Measurements from ENCODE around the gene PADI4. TPM values are rescaled to one million over a fixed set of nuclear protein-coding genes. Genes with fewer than 3 reads are reported as not detected.

Gene PADI4
- polyA plus RNA-seq, 1 experiment = not detected

DNA sequence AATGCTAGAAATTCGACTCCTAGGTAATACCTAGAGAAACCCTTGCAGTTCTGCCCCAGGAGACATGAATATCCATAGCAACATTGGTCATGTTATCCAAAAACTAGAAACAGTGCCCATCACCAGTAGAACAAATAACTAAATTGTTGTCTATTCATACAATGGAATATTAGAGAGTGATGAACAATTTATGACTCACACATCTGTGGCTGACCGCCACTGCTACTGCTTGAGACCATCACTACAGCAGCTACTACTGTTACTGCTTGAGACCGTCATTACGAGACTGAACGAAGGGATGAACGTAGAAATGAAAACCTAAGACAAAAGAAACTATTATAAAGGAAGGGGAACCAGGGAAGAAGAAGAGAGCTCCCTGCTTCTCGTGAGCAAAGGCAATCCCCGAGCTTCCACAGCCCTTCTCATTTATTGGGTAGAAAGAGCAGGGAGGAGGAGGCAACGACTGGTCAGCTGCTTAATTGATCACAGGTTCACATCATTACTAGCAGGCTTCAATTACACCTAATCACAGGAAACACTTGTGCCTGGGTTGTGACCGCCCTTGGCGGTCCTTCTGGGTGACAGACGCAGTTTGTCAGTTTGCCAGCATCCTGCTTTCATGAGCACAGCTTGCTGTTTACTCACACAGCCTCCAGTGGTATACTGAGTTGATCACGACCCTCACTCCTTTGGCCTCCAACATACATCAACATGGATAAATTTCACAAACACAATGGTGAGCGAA lies 14.1 kb upstream of the PADI4 start:
- H3K27me3 ChIP-seq (ENCODE audit: control insufficient read depth, insufficient read depth, low read length) = peaks cover 30% of the 10 kb centered on the region
- ChIA-PET CTCF (interaction anchor here (1.3 kb wide), 1 partner anchor 20 kb away, joined by 4 read pairs; no protein-coding TSS in a partner anchor), POLR2A (no interaction called here)
- TF ChIP-seq, protein P1, sequence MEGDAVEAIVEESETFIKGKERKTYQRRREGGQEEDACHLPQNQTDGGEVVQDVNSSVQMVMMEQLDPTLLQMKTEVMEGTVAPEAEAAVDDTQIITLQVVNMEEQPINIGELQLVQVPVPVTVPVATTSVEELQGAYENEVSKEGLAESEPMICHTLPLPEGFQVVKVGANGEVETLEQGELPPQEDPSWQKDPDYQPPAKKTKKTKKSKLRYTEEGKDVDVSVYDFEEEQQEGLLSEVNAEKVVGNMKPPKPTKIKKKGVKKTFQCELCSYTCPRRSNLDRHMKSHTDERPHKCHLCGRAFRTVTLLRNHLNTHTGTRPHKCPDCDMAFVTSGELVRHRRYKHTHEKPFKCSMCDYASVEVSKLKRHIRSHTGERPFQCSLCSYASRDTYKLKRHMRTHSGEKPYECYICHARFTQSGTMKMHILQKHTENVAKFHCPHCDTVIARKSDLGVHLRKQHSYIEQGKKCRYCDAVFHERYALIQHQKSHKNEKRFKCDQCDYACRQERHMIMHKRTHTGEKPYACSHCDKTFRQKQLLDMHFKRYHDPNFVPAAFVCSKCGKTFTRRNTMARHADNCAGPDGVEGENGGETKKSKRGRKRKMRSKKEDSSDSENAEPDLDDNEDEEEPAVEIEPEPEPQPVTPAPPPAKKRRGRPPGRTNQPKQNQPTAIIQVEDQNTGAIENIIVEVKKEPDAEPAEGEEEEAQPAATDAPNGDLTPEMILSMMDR (IDR thresholded peaks at IDR 0.05; ENCODE audit: low read depth, low read length) = no peak
- H3K27ac ChIP-seq (ENCODE audit: low read depth, low read length) = no peak overlapping the region
- no peaks in the 10 kb centered on the region for H3K9me3 ChIP-seq (ENCODE audit: control insufficient read depth, insufficient read depth, low read length)
- H3K4me3 ChIP-seq (ENCODE audit: low read depth, low read length) = no peak overlapping the region
- DNase-seq (ENCODE audit: low read depth, low spot score) = no peak

DNA sequence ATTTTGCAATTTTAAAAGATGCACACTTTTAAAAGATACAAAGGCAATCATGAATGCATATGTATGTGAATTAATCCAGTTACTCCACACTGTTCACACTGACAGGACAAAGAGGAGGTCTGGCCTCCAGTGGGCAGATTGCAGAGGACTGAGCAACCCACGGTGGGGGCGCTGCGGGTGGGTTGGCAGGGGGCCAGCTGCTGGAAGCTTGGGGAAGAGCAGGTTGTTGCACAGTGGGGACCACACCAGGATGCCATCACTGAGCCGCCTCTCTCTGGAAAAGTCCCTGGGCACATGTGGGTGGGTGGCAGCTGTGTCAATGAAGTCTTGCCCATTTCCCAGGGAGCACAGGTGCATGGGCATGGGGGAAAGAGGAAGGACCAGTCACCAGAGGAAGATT lies 12.7 kb upstream of the PADI4 start:
- ChIA-PET CTCF (no interaction called here), POLR2A (no interaction called here)
- peaks cover 31% of the 10 kb centered on the region for H3K27me3 ChIP-seq (ENCODE audit: control insufficient read depth, insufficient read depth, low read length)
- TF ChIP-seq, protein P1 (IDR thresholded peaks at IDR 0.05; ENCODE audit: low read depth, low read length) = no peak
- H3K9me3 ChIP-seq (ENCODE audit: control insufficient read depth, insufficient read depth, low read length) = no peaks in the 10 kb centered on the region
- no peak overlapping the region for H3K27ac ChIP-seq (ENCODE audit: low read depth, low read length)
- no peak for DNase-seq (ENCODE audit: low read depth, low spot score)
- no peak overlapping the region for H3K4me3 ChIP-seq (ENCODE audit: low read depth, low read length)

DNA sequence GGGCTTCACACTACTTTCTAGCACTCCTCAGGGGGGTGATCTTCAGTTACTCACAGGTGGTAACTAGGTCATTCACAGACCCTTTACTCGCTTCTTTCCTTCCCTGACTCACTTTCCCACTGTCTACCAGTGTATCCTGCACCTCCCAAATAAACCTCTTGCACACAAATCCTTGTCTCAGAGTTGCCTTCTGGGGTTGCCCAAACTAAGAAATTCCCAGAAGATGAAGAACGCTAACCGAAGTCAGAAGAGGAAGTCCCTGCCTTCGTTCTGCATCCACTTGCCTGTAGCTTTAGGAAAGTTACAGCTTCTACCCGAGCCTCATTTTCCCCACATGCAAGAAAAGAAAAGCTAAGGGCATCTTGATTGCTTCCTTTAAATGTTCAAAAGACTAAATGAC lies 11.9 kb upstream of the PADI4 start:
- DNase-seq (ENCODE audit: low read depth, low spot score) = no peak
- POLR2A ChIA-PET = no interaction called here
- H3K9me3 ChIP-seq (ENCODE audit: control insufficient read depth, insufficient read depth, low read length) = peaks cover 3% of the 10 kb centered on the region; the same call in 1 of the 2 replicates

DNA sequence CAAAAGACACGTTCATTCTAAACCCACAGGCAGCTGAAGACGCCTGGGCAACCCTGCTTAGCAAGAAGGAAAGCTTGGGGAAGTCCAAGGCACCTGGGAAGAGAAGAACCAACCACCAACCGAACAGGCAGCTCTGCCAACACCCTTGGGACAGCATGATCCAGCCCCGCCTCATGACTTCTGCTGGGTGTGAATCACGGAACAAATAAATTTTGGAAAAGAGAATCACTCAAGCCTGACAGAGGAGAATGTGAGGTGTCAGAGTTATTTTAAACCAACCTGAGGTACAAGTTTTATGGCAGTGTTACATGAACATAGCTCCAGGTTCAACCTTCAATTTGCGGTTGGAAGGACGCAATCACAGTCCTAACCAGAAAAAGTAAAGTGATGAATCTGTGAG lies 10.0 kb upstream of the PADI4 start:
- Histone ChIP-seq H3K27ac (ENCODE audit: low read depth, low read length) (no peak overlapping the region), H3K4me3 (ENCODE audit: low read depth, low read length) (no peak overlapping the region), H3K9me3 (ENCODE audit: control insufficient read depth, insufficient read depth, low read length) (peaks cover 19% of the 10 kb centered on the region), H3K27me3 (ENCODE audit: control insufficient read depth, insufficient read depth, low read length) (peaks cover 23% of the 10 kb centered on the region)
- TF ChIP-seq, protein P1 (IDR thresholded peaks at IDR 0.05; ENCODE audit: low read depth, low read length) = no peak
- ChIA-PET POLR2A (no interaction called here), CTCF (no interaction called here)
- DNase-seq (ENCODE audit: low read depth, low spot score) = no peak

More for the DNA sequence above, 11.9 kb upstream of the PADI4 start:
- Histone ChIP-seq H3K27ac (ENCODE audit: low read depth, low read length) (no peak overlapping the region), H3K4me3 (ENCODE audit: low read depth, low read length) (no peak overlapping the region), H3K27me3 (ENCODE audit: control insufficient read depth, insufficient read depth, low read length) (peaks cover 27% of the 10 kb centered on the region)
- TF ChIP-seq, protein P1 (IDR thresholded peaks at IDR 0.05; ENCODE audit: low read depth, low read length) = no peak
- CTCF ChIA-PET = no interaction called here

DNA sequence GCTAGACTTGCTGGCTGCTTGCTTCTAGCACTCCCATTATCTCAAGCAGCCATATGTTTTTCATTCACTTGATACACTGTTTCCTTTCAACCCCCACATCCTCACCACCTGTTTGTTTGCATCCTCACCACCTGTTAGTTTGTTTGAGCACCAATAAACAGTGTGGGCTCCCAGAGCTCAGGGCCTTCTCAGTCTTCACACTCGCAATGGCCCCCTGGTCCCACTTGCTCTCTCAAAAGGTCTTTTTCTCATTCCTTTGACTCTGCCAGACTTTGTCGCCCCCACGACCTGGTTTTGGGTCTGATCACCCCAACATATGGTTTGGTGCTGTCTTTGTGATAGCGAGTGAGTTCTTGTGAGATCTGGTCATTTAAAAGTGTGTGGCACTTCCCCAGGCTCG lies 6.2 kb upstream of the PADI4 start:
- POLR2A ChIA-PET = no interaction called here
- CTCF ChIA-PET = no interaction called here
- peaks cover 19% of the 10 kb centered on the region for H3K9me3 ChIP-seq (ENCODE audit: control insufficient read depth, insufficient read depth, low read length)
- peaks cover 26% of the 10 kb centered on the region for H3K27me3 ChIP-seq (ENCODE audit: control insufficient read depth, insufficient read depth, low read length)
- TF ChIP-seq, protein P1 (IDR thresholded peaks at IDR 0.05; ENCODE audit: low read depth, low read length) = no peak
- H3K4me3 ChIP-seq (ENCODE audit: low read depth, low read length) = no peak overlapping the region
- no peak for DNase-seq (ENCODE audit: low read depth, low spot score)
- H3K27ac ChIP-seq (ENCODE audit: low read depth, low read length) = no peak overlapping the region
